ENCODE data around the gene ZNF333.

Gene ZNF333

DNA sequence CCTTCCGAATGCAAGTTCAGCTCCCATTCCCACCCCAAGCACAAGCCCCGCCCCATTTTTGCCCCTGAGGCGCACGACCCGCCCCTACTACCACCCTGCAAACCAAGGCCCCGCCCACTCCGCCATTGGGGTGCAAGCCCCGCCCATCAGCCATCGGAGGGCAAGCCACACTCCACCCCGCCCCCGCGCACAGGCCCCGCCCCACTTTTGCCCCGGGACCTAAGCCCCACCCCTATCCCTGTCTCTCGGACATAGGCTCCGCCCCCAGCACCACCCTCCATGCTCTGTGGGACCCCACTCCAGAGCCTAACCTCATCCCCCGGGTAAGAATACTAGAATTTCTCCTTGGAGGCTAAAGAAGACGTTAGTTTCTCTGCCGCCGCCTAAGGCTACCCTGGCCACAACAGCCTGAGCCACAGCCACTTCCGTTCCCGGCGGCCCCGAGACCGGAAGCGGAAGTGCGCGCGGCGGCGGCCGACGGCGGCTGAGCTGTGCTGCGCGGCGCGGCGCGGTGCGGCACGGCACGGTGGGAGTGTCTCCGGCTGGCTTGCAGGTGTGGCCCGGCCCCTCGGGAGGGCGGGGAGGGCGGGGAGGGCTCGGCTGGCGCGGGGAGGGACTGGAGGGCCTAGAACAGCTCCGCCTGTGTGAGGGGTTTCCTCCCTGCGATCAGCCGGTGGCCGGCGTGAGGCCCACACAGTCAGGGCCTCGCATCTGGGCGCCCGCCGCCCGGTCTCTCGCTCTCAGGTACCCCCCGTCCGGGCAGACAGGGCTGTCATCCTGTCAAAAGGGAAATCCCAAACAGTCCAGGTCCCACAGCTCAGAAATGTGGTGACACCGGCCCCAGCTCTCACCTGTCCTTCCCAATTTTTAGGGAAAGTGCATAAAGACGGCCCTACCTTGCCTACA lies at the start of gene ZNF333:
ZNF333 (plus strand) TSS at position 451 of the 906 bp plus-strand sequence. CDS start 3,444 bp downstream, outside the sequence.
- peak within 1 kb of the TSS; percentile 97 to 98 for H3K27ac ChIP-seq (ENCODE audit: low read depth in 2 of 2, low read length in 2 of 2)
- H3K9ac ChIP-seq (ENCODE audit: low read depth in 1 of 2, low read length in 2 of 2) = peak within 1 kb of the TSS; percentile 85 to 87
- peaks cover 0 to 2% of the 10 kb centered on the region in 2 donors for H3K27me3 ChIP-seq (ENCODE audit: control insufficient read depth in 2 of 2, insufficient read depth in 2 of 2, low read length in 2 of 2)

DNA sequence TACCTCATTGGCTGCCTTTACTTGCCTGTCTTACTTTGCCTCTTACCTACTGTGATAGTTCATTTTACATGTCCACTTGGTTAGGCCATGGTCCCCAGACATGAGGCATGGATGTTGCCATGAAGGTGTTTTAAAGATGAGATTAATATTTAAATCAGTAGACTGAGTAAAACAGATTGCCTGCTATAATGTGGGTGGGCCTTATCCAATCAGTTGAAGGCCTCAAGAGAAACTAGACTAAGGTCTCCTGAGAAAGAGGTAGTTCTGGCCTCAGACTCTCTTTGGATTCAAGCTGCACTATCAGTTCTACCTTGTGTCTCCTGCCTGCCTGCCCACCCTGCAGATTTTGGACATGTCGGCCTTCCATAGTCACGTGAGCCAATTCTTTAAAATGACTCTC lies 41.3 kb upstream of the ZNF333 start:
- Histone ChIP-seq H3K36me3 (ENCODE audit: control insufficient read depth in 2 of 2, insufficient read depth in 2 of 2, low read length in 2 of 2) (no peaks in the 10 kb centered on the region), H3K9me3 (ENCODE audit: control insufficient read depth in 2 of 2, low read length in 2 of 2) (peaks cover 0 to under 1% of the 10 kb centered on the region in 2 donors), H3K9ac (ENCODE audit: low read depth in 1 of 2, low read length in 2 of 2) (no peak overlapping the region), H3K4me1 (ENCODE audit: control insufficient read depth in 2 of 2, insufficient read depth in 2 of 2, low read length in 2 of 2) (no peaks in the 10 kb centered on the region), H3K27me3 (ENCODE audit: control insufficient read depth in 2 of 2, insufficient read depth in 2 of 2, low read length in 2 of 2) (peaks cover 0 to 4% of the 10 kb centered on the region in 2 donors), H3K27ac (ENCODE audit: low read depth in 2 of 2, low read length in 2 of 2) (no peak overlapping the region), H3K4me3 (ENCODE audit: low read length in 2 of 2) (no peak overlapping the region)

More for the DNA sequence above, at the start of gene ZNF333:
- Histone ChIP-seq H3K36me3 (ENCODE audit: control insufficient read depth in 2 of 2, insufficient read depth in 2 of 2, low read length in 2 of 2) (peaks cover 3 to 8% of the 10 kb centered on the region in 2 donors), H3K4me1 (ENCODE audit: control insufficient read depth in 2 of 2, insufficient read depth in 2 of 2, low read length in 2 of 2) (no peaks in the 10 kb centered on the region), H3K9me3 (ENCODE audit: control insufficient read depth in 2 of 2, low read length in 2 of 2) (no peaks in the 10 kb centered on the region), H3K4me3 (ENCODE audit: low read length in 2 of 2) (peak within 1 kb of the TSS; percentile 90 to 92)

DNA sequence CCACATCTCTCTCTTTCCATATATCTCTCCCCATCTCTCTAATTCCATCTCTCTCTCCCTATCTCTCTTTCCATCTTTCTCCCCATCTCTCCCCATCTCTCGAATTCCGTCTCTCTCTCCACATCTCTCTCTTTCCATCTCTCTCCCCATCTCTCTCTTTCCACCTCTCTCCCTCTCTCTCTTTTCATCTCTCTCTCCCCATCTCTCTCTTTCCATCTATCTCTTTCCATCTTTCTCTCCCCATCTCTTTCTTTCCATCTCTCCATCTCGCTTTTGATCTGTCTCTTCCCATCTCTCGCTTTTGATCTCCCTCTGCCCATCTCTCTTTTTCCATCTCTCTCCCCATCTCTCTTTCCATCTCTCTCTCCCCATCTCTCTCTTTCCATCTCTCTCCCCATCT lies 40.8 kb upstream of the ZNF333 start:
- no peaks in the 10 kb centered on the region for H3K9me3 ChIP-seq (ENCODE audit: control insufficient read depth in 2 of 2, low read length in 2 of 2)
- no peak overlapping the region for H3K27ac ChIP-seq (ENCODE audit: low read depth in 2 of 2, low read length in 2 of 2)
- no peak overlapping the region for H3K4me3 ChIP-seq (ENCODE audit: low read length in 2 of 2)
- H3K4me1 ChIP-seq (ENCODE audit: control insufficient read depth in 2 of 2, insufficient read depth in 2 of 2, low read length in 2 of 2) = no peaks in the 10 kb centered on the region
- H3K9ac ChIP-seq (ENCODE audit: low read depth in 1 of 2, low read length in 2 of 2) = no peak overlapping the region
- peaks cover 0 to 4% of the 10 kb centered on the region in 2 donors for H3K27me3 ChIP-seq (ENCODE audit: control insufficient read depth in 2 of 2, insufficient read depth in 2 of 2, low read length in 2 of 2)
- no peaks in the 10 kb centered on the region for H3K36me3 ChIP-seq (ENCODE audit: control insufficient read depth in 2 of 2, insufficient read depth in 2 of 2, low read length in 2 of 2)

DNA sequence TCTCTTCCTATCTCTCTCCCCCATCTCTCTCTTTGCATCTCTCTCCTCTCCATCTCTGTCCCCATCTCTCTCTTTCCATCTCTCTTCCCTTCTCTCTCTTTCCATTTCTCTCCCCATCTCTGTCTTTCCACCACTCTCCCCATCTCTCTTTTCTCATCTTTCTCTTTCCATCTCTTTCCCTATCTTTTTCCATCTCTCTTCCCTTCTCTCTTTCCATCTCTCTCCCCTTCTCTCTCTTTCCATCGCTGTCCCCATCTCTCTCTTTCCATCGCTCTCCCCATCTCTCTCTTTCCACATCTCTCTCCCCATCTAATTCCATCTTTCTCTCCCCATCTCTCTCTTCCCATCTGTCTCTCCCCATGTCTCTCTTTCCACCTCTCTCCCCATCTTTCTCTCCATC lies 39.7 kb upstream of the ZNF333 start:
- no peak overlapping the region for H3K9ac ChIP-seq (ENCODE audit: low read depth in 1 of 2, low read length in 2 of 2)
- H3K27ac ChIP-seq (ENCODE audit: low read depth in 2 of 2, low read length in 2 of 2) = no peak overlapping the region
- H3K4me1 ChIP-seq (ENCODE audit: control insufficient read depth in 2 of 2, insufficient read depth in 2 of 2, low read length in 2 of 2) = no peaks in the 10 kb centered on the region
- H3K4me3 ChIP-seq (ENCODE audit: low read length in 2 of 2) = no peak overlapping the region
- H3K9me3 ChIP-seq (ENCODE audit: control insufficient read depth in 2 of 2, low read length in 2 of 2) = no peaks in the 10 kb centered on the region
- H3K36me3 ChIP-seq (ENCODE audit: control insufficient read depth in 2 of 2, insufficient read depth in 2 of 2, low read length in 2 of 2) = no peaks in the 10 kb centered on the region
- H3K27me3 ChIP-seq (ENCODE audit: control insufficient read depth in 2 of 2, insufficient read depth in 2 of 2, low read length in 2 of 2) = peaks cover 0 to 4% of the 10 kb centered on the region in 2 donors

DNA sequence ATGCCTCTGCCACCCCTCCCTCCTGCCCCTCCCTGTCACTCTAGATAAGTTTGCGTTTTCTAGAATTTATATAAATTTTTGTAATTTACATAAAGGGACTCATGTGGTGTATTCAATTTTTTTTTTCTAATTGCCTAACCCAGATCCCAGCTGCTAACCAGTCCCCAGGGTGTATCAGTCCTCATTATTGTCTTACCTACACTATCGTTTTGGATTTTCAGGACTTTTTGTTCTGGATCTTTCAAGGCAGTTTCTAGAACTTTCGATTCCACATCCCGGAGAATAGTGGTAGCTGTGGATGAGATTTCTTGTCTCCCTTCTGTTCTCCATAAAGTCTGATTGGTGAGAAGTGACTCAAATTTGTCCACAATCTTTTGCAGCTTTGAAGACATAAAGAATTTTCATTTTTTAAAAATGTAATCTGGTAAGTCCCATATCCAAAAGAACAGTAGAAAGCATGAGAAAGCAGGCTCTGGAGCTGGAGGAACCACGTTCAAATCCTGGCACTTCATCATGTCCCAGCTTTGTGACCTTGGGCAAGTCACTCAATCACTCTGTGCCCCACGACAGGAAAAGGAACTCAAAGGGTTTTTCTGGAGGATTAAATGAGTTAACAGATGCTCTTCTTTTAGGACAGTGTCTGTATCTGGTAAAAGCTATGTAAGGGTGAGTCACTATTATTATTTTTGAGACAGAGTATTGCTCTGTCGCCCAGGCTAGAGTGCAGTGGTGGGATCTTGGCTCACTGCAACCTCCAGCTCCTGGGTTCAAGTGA lies 34.9 kb upstream of the ZNF333 start:
- Histone ChIP-seq H3K27me3 (ENCODE audit: control insufficient read depth in 2 of 2, insufficient read depth in 2 of 2, low read length in 2 of 2) (peaks cover 0 to 3% of the 10 kb centered on the region in 2 donors), H3K9me3 (ENCODE audit: control insufficient read depth in 2 of 2, low read length in 2 of 2) (no peaks in the 10 kb centered on the region), H3K4me3 (ENCODE audit: low read length in 2 of 2) (no peak overlapping the region), H3K27ac (ENCODE audit: low read depth in 2 of 2, low read length in 2 of 2) (no peak overlapping the region), H3K4me1 (ENCODE audit: control insufficient read depth in 2 of 2, insufficient read depth in 2 of 2, low read length in 2 of 2) (no peaks in the 10 kb centered on the region), H3K36me3 (ENCODE audit: control insufficient read depth in 2 of 2, insufficient read depth in 2 of 2, low read length in 2 of 2) (no peaks in the 10 kb centered on the region), H3K9ac (ENCODE audit: low read depth in 1 of 2, low read length in 2 of 2) (no peak overlapping the region)

DNA sequence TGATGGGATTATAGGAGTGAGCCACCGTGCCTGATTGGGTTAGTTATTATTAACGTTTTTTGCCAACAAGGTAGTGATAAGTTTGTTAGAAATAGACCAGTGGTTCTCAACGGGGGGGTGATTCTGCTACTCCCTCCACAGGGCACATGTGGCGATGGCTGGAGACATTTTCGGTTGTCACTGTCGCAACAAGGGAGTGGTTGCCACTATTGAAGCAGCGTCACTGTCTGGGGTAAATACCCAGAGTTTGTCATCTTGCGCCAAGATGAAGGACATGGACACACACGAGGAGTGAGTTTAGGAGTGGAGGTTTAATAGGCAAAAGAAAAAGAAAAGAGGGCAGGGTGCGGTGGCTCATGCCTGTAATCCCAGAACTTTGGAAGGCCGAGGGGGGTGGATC lies 34.1 kb upstream of the ZNF333 start:
- no peaks in the 10 kb centered on the region for H3K36me3 ChIP-seq (ENCODE audit: control insufficient read depth in 2 of 2, insufficient read depth in 2 of 2, low read length in 2 of 2)
- H3K4me3 ChIP-seq (ENCODE audit: low read length in 2 of 2) = no peak overlapping the region
- H3K4me1 ChIP-seq (ENCODE audit: control insufficient read depth in 2 of 2, insufficient read depth in 2 of 2, low read length in 2 of 2) = no peaks in the 10 kb centered on the region
- H3K9ac ChIP-seq (ENCODE audit: low read depth in 1 of 2, low read length in 2 of 2) = no peak overlapping the region
- H3K27me3 ChIP-seq (ENCODE audit: control insufficient read depth in 2 of 2, insufficient read depth in 2 of 2, low read length in 2 of 2) = peaks cover 0 to 2% of the 10 kb centered on the region in 2 donors
- no peak overlapping the region for H3K27ac ChIP-seq (ENCODE audit: low read depth in 2 of 2, low read length in 2 of 2)
- no peaks in the 10 kb centered on the region for H3K9me3 ChIP-seq (ENCODE audit: control insufficient read depth in 2 of 2, low read length in 2 of 2)

DNA sequence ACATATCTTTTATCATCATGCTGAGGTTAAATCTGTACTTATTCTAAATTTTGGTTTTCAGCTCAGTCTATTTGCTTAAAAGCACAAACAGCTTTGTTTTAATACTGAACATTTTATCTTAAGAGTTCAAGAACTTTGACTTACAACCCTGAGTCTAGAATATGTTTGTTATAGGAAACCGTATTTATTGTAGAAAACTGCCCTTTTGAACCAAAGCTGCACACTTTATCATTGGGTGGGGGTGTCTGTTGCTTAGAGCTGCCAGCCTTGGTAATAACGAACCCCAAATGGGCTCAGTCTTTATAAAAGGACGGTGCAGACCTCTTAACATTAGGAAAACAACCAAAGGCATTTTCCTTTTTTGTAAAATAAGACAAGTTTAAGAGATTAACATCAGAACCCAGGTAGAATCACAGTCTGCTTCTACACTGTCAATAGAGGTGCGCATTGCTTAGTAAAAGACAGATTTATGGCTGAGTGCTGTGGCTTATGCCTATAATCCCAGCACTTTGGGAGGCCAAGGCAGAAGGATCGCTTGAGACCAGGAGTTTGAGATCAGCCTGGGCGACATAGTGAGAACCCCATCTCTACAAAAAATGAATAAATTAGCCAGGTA lies 29.9 kb upstream of the ZNF333 start:
- H3K27ac ChIP-seq (ENCODE audit: low read depth in 2 of 2, low read length in 2 of 2) = no peak overlapping the region
- H3K36me3 ChIP-seq (ENCODE audit: control insufficient read depth in 2 of 2, insufficient read depth in 2 of 2, low read length in 2 of 2) = no peaks in the 10 kb centered on the region
- no peak overlapping the region for H3K9ac ChIP-seq (ENCODE audit: low read depth in 1 of 2, low read length in 2 of 2)
- H3K4me1 ChIP-seq (ENCODE audit: control insufficient read depth in 2 of 2, insufficient read depth in 2 of 2, low read length in 2 of 2) = no peaks in the 10 kb centered on the region
- no peaks in the 10 kb centered on the region for H3K9me3 ChIP-seq (ENCODE audit: control insufficient read depth in 2 of 2, low read length in 2 of 2)
- no peak overlapping the region for H3K4me3 ChIP-seq (ENCODE audit: low read length in 2 of 2)
- peaks cover 0 to 2% of the 10 kb centered on the region in 2 donors for H3K27me3 ChIP-seq (ENCODE audit: control insufficient read depth in 2 of 2, insufficient read depth in 2 of 2, low read length in 2 of 2)

DNA sequence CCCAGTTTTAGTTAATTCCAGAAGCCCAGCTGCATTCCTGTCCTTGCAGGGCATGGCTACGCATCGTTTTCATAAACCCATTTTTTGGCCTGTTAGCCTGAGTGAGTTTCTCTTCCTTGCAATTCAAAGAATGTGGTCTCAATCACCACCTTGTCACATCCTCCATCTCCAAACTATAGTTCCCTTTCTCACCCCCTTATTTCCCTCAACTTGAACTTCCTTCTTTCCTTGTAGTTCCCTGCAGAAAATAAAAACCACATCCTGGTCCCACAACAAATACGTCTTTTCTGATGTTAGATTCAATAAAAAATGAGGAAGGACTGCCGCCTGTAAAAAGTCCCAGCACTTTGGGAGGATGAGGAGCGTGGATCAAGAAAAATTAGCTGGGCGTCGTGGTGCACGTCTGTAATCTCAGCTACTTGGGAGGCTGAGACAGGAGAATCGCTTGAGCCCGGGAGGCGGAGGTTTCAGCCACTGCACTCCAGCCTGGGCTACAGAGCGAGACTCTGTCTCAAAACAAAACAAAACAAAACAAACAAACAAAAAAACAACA lies 28.4 kb upstream of the ZNF333 start:
- H3K27me3 ChIP-seq (ENCODE audit: control insufficient read depth in 2 of 2, insufficient read depth in 2 of 2, low read length in 2 of 2) = peaks cover 0 to 2% of the 10 kb centered on the region in 2 donors
- H3K4me3 ChIP-seq (ENCODE audit: low read length in 2 of 2) = no peak overlapping the region
- no peak overlapping the region for H3K27ac ChIP-seq (ENCODE audit: low read depth in 2 of 2, low read length in 2 of 2)
- no peaks in the 10 kb centered on the region for H3K9me3 ChIP-seq (ENCODE audit: control insufficient read depth in 2 of 2, low read length in 2 of 2)
- H3K4me1 ChIP-seq (ENCODE audit: control insufficient read depth in 2 of 2, insufficient read depth in 2 of 2, low read length in 2 of 2) = no peaks in the 10 kb centered on the region
- H3K9ac ChIP-seq (ENCODE audit: low read depth in 1 of 2, low read length in 2 of 2) = no peak overlapping the region
- no peaks in the 10 kb centered on the region for H3K36me3 ChIP-seq (ENCODE audit: control insufficient read depth in 2 of 2, insufficient read depth in 2 of 2, low read length in 2 of 2)

DNA sequence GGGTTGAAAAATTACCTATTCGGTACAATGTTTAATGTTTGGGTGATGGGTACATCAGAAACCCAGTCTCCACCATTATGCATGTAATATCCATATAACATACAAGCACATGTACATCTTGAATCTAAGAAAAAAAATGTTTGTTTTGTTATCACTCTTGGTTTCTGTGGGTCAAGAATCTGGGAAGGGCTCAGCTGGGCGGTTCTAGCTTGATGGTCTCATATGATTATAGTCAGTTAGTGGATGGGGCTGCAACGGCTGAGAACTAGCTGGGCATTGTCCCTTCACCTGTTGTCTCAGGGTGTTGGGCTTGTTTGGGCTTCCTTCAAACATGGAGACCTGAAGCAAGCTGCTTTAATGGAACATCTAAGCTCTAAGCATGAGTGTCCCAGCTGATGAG lies 19.9 kb upstream of the ZNF333 start:
- no peaks in the 10 kb centered on the region for H3K36me3 ChIP-seq (ENCODE audit: control insufficient read depth in 2 of 2, insufficient read depth in 2 of 2, low read length in 2 of 2)
- H3K9me3 ChIP-seq (ENCODE audit: control insufficient read depth in 2 of 2, low read length in 2 of 2) = no peaks in the 10 kb centered on the region
- no peaks in the 10 kb centered on the region for H3K27me3 ChIP-seq (ENCODE audit: control insufficient read depth in 2 of 2, insufficient read depth in 2 of 2, low read length in 2 of 2)
- no peaks in the 10 kb centered on the region for H3K4me1 ChIP-seq (ENCODE audit: control insufficient read depth in 2 of 2, insufficient read depth in 2 of 2, low read length in 2 of 2)
- no peak overlapping the region for H3K9ac ChIP-seq (ENCODE audit: low read depth in 1 of 2, low read length in 2 of 2)
- H3K4me3 ChIP-seq (ENCODE audit: low read length in 2 of 2) = no peak overlapping the region
- no peak overlapping the region for H3K27ac ChIP-seq (ENCODE audit: low read depth in 2 of 2, low read length in 2 of 2)
